WERI-Rb-1 (cell line): ENCODE measurements around the gene RPLP2.

ENCODE experiments used
- DNase-seq: peaks from one replicate; pipeline ENCODE4 v3.0.0-alpha.2; 2020
- H3K27ac ChIP-seq: fragments of 250-450 bp; sonication (Bioruptor Pico); 2 replicates; pipeline ENCODE4 v1.5.1; 2020; ENCODE audit warnings: mild to moderate bottlenecking, moderate library complexity
- H3K27me3 ChIP-seq: fragments of 250-450 bp; sonication (Bioruptor Pico); 2 replicates; pipeline ENCODE4 v1.5.1; 2021; ENCODE audit warnings: mild to moderate bottlenecking, low read depth, moderate library complexity; ENCODE audit not compliant: insufficient read depth, severe bottlenecking
- H3K36me3 ChIP-seq: fragments of 250-450 bp; sonication (Bioruptor Pico); 2 replicates; pipeline ENCODE4 v1.5.1; 2020; ENCODE audit warnings: mild to moderate bottlenecking, moderate library complexity
- H3K4me3 ChIP-seq: 2 replicates; pipeline ENCODE4 v1.5.1; 2011; ENCODE audit warnings: low read depth, mild to moderate bottlenecking, control low read depth, low read length
- H3K9me3 ChIP-seq: fragments of 250-450 bp; sonication (Bioruptor Pico); 2 replicates; pipeline ENCODE4 v1.5.1; 2021; ENCODE audit warnings: mild to moderate bottlenecking, moderate library complexity; ENCODE audit not compliant: severe bottlenecking
- CTCF ChIP-seq: IDR thresholded peaks from 2 replicates; pipeline ENCODE4 v1.5.1; 2011; ENCODE audit warnings: low read depth, mild to moderate bottlenecking, control low read depth, inconsistent platforms, low read length

Gene RPLP2

GRCh38 chr11:788953-789940 is 20.5 kb upstream of the RPLP2 start:
- Histone ChIP-seq H3K9me3 (no peaks in the 10 kb centered on the region), H3K36me3 (peaks cover 30% of the 10 kb centered on the region), H3K27ac (no peak overlapping the region), H3K4me3 (no peak overlapping the region), H3K27me3 (no peaks in the 10 kb centered on the region)
- TF ChIP-seq CTCF = no peak
- no peak for DNase-seq

GRCh38 chr11:789943-790342 is 19.8 kb upstream of the RPLP2 start, which contains the start of gene CEND1:
TSS of gene CEND1 (minus strand) at chr11:790090. CDS start at chr11:788576, 1,514 bp downstream.
- no peaks in the 10 kb centered on the region for H3K27me3 ChIP-seq
- peak; percentile 51 for DNase-seq
- TF ChIP-seq CTCF = no peak
- H3K36me3 ChIP-seq = peaks cover 35% of the 10 kb centered on the region
- H3K4me3 ChIP-seq = no peak within 1 kb of the TSS
- no peak within 1 kb of the TSS for H3K27ac ChIP-seq
- no peaks in the 10 kb centered on the region for H3K9me3 ChIP-seq

GRCh38 chr11:790721-791564 is 18.8 kb upstream of the RPLP2 start:
- DNase-seq = no peak
- H3K27ac ChIP-seq = no peak overlapping the region
- no peak for TF ChIP-seq CTCF

GRCh38 chr11:791658-792534 is 17.9 kb upstream of the RPLP2 start:
- H3K36me3 ChIP-seq = peaks cover 35% of the 10 kb centered on the region
- H3K27me3 ChIP-seq = no peaks in the 10 kb centered on the region
- no peak for TF ChIP-seq CTCF
- H3K27ac ChIP-seq = no peak overlapping the region
- H3K4me3 ChIP-seq = no peak overlapping the region
- no peak for DNase-seq
- no peaks in the 10 kb centered on the region for H3K9me3 ChIP-seq

More at GRCh38 chr11:790721-791564, 18.8 kb upstream of the RPLP2 start:
- H3K9me3 ChIP-seq = no peaks in the 10 kb centered on the region
- no peak overlapping the region for H3K4me3 ChIP-seq
- H3K27me3 ChIP-seq = no peaks in the 10 kb centered on the region
- peaks cover 35% of the 10 kb centered on the region for H3K36me3 ChIP-seq

- Histone ChIP-seq H3K4me3 (no peak overlapping the region), H3K9me3 (no peaks in the 10 kb centered on the region), H3K36me3 (peaks cover 35% of the 10 kb centered on the region), H3K27me3 (no peaks in the 10 kb centered on the region), H3K27ac (no peak overlapping the region)
- DNase-seq = no peak
- no peak for TF ChIP-seq CTCF
Measured at GRCh38 chr11:792535-792821, 17.3 kb upstream of the RPLP2 start.
